ENCODE results near the gene LPAR3.
"Not testable (repeated sequence)": the region's sequence is repeated elsewhere in the genome, so short reads cannot be mapped to it uniquely, and the experiment has no call there.

The LPAR3 gene

DNA sequence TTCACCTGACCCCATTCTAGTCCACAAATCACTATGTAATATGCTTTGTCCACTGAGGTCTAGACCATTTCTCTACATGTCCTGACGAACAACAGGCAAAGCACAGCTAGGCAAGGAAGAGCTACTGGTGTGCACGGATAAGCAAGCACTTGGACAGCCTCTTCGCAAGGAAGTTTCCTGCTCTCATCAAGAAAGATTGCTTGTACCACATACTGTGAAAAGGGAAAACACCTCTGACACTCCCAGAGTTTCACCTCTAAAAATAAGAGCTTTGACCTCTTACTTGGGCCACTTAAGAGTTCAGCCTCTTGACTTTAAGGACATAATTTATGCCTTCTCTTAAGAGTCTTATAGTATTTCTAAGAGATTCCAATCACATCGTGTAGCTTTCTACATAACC, 36.0 kb upstream of the LPAR3 start:
- no peaks in the 10 kb centered on the region for H3K79me2 ChIP-seq (ENCODE audit: control insufficient read depth, insufficient read depth, low read length, unreplicated experiment)
- no peaks in the 10 kb centered on the region for H3K36me3 ChIP-seq (ENCODE audit: insufficient read depth, low read length)
- H3K4me3 ChIP-seq (ENCODE audit: low read depth, low read length), result no peak overlapping the region
- H3K27me3 ChIP-seq (ENCODE audit: insufficient read depth, low read length), result peaks cover 19% of the 10 kb centered on the region
- H2AFZ ChIP-seq (ENCODE audit: low read length, unreplicated experiment), result no peak overlapping the region
- no peaks in the 10 kb centered on the region for H3K4me1 ChIP-seq (ENCODE audit: control insufficient read depth, insufficient read depth, low read length, unreplicated experiment)
- no peak overlapping the region for H3K27ac ChIP-seq (ENCODE audit: low read depth, low read length)

DNA sequence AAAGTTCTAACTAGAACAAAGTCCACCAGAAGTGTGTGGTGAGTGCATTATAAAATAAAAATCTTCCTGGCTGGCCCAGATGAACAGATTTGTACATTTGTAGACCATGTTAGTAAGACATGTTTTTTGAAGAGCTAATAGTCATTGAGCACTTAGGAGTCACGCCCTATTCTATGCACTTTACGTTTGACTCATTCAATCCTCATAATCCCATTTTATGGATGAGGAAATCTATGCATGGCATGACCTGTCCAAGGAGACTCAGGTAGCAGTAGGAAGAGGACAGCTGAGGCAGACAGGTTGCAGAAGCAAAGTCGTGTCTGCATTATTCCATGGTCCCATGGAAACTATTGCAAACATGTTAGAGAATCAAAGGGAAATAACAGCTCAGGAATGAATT, 30.3 kb upstream of the LPAR3 start:
- Histone ChIP-seq H3K27ac (ENCODE audit: low read depth, low read length) (no peak overlapping the region), H3K27me3 (ENCODE audit: insufficient read depth, low read length) (peaks cover 8% of the 10 kb centered on the region), H3K4me3 (ENCODE audit: low read depth, low read length) (no peak overlapping the region), H2AFZ (ENCODE audit: low read length, unreplicated experiment) (no peak overlapping the region), H3K36me3 (ENCODE audit: insufficient read depth, low read length) (no peaks in the 10 kb centered on the region), H3K79me2 (ENCODE audit: control insufficient read depth, insufficient read depth, low read length, unreplicated experiment) (no peaks in the 10 kb centered on the region), H3K4me1 (ENCODE audit: control insufficient read depth, insufficient read depth, low read length, unreplicated experiment) (no peaks in the 10 kb centered on the region)

DNA sequence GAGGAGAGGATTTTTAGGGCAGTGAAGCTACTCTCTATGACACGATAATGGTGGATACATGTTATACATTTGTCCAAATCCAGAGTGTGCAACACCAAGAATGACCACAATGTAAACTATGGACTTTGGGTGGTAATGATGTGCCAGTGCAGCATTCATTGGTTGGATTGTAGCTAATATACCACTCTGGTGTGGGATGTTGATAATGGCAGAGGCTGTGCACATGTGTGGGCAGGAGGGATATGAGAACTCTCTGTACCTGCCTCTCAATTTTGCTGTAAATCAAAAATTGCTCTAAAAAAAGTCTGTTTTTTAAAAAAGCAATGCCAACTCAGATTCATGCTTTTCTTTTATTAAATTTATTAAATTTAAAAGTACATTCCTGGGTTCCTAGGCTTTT, 27.2 kb upstream of the LPAR3 start:
- Histone ChIP-seq H3K27me3 (ENCODE audit: insufficient read depth, low read length) (peaks cover 8% of the 10 kb centered on the region; the same call in 1 of the 2 replicates), H3K4me3 (ENCODE audit: low read depth, low read length) (no peak overlapping the region), H3K4me1 (ENCODE audit: control insufficient read depth, insufficient read depth, low read length, unreplicated experiment) (no peaks in the 10 kb centered on the region), H3K36me3 (ENCODE audit: insufficient read depth, low read length) (no peaks in the 10 kb centered on the region), H3K27ac (ENCODE audit: low read depth, low read length) (no peak overlapping the region), H3K79me2 (ENCODE audit: control insufficient read depth, insufficient read depth, low read length, unreplicated experiment) (no peaks in the 10 kb centered on the region), H2AFZ (ENCODE audit: low read length, unreplicated experiment) (no peak overlapping the region)

DNA sequence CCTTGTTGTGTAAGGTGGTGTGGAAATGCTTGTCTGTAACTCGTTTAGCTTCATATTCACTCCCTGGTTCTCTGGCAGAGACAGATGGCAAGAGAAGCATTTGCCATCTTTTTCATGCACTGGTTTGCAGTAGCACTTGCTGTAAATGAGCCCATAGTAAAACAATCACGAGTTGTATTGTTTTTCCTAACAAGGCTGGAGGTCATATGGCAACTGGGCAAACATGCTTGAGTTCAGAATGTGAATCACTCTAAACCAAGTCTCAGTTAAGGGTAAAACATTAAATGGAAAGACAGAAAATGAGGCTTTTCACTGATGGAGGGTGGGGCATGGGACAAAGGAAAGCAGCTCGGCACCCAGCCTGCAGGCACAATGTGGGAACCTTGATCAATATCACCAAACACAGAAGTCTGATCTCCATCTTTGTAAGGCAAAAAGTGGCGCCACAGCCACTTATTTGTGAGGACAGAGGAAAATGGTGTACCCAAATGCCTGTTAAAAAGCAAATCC, 26.5 kb upstream of the LPAR3 start:
- no peak overlapping the region for H2AFZ ChIP-seq (ENCODE audit: low read length, unreplicated experiment)
- H3K4me1 ChIP-seq (ENCODE audit: control insufficient read depth, insufficient read depth, low read length, unreplicated experiment), result no peaks in the 10 kb centered on the region
- peaks cover 8% of the 10 kb centered on the region; the same call in 1 of the 2 replicates for H3K27me3 ChIP-seq (ENCODE audit: insufficient read depth, low read length)
- H3K36me3 ChIP-seq (ENCODE audit: insufficient read depth, low read length), result no peaks in the 10 kb centered on the region
- H3K79me2 ChIP-seq (ENCODE audit: control insufficient read depth, insufficient read depth, low read length, unreplicated experiment), result no peaks in the 10 kb centered on the region
- H3K4me3 ChIP-seq (ENCODE audit: low read depth, low read length), result no peak overlapping the region
- H3K27ac ChIP-seq (ENCODE audit: low read depth, low read length), result no peak overlapping the region

DNA sequence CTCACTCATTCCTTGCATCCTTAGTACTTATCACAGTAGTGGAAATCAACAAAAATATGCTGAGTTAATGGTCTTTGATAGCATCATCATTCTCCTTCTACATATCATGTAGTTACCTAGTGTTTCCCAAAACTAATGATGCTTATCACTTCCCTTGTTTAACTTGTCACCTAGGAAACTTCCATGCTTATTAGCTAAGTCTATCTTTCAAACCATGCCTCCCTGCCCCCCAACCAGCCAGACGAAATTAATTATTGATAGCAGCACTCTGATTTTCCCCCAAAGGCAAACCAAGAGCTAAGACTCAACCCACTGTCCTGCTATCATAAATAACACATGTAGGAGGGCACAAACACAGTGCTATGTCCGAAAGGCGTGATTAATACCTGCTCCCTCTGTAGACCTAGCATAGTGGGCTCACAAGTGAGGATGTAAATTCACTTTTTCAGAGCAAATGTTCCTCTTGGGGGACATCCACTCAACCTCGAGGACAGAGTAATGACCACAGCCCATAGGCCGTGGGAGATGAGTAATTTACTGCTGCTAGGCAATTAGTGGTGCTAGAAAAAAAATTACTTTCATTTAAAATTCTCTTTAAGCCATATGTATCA, 25.8 kb upstream of the LPAR3 start:
- H3K36me3 ChIP-seq (ENCODE audit: insufficient read depth, low read length), result no peaks in the 10 kb centered on the region
- H3K27ac ChIP-seq (ENCODE audit: low read depth, low read length), result no peak overlapping the region
- no peak overlapping the region for H2AFZ ChIP-seq (ENCODE audit: low read length, unreplicated experiment)
- peaks cover 8% of the 10 kb centered on the region; the same call in 1 of the 2 replicates for H3K27me3 ChIP-seq (ENCODE audit: insufficient read depth, low read length)
- no peaks in the 10 kb centered on the region for H3K4me1 ChIP-seq (ENCODE audit: control insufficient read depth, insufficient read depth, low read length, unreplicated experiment)
- H3K79me2 ChIP-seq (ENCODE audit: control insufficient read depth, insufficient read depth, low read length, unreplicated experiment), result no peaks in the 10 kb centered on the region
- H3K4me3 ChIP-seq (ENCODE audit: low read depth, low read length), result no peak overlapping the region

DNA sequence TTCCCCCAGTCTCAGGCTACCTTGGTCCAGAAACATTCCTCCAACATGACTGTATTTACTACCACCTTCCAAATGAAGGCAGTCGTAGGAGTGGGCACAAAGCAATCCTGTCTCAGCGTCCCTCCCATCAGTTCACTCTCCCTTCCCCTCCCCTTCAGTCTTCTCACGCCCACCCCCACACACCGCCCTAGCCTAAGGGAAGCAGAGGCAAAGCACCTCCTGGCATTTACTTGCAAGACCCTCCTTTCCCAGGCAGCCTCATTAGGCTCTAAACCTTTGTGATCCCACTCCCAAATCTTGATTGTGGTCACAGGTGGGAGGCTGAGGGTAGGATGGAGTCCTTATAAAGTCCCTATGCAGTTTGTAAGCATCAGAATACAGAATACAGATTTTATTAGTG, 23.9 kb upstream of the LPAR3 start:
- Histone ChIP-seq H3K4me1 (ENCODE audit: control insufficient read depth, insufficient read depth, low read length, unreplicated experiment) (no peaks in the 10 kb centered on the region), H3K36me3 (ENCODE audit: insufficient read depth, low read length) (no peaks in the 10 kb centered on the region), H3K4me3 (ENCODE audit: low read depth, low read length) (no peak overlapping the region), H3K79me2 (ENCODE audit: control insufficient read depth, insufficient read depth, low read length, unreplicated experiment) (no peaks in the 10 kb centered on the region), H2AFZ (ENCODE audit: low read length, unreplicated experiment) (no peak overlapping the region), H3K27ac (ENCODE audit: low read depth, low read length) (no peak overlapping the region), H3K27me3 (ENCODE audit: insufficient read depth, low read length) (peaks cover 8% of the 10 kb centered on the region; the same call in 1 of the 2 replicates)

DNA sequence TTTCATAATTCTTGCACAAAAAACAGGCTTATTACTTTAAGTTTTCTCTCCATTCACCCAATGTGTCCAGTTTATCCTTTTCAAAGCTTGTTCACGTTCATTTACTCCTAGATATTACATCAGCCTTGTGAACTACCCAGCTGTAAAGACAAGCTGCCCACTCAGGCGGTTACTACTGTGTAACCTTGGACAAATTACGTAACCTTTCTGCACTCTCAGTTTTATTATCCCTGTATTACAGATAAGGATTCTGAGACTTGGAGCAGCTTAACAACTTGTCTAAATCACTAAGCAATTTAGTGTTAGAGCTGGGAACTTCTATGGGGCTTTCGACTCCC, 20.5 kb upstream of the LPAR3 start:
- Histone ChIP-seq H2AFZ (ENCODE audit: low read length, unreplicated experiment) (no peak overlapping the region), H3K4me3 (ENCODE audit: low read depth, low read length) (no peak overlapping the region), H3K27ac (ENCODE audit: low read depth, low read length) (no peak overlapping the region), H3K36me3 (ENCODE audit: insufficient read depth, low read length) (no peaks in the 10 kb centered on the region), H3K27me3 (ENCODE audit: insufficient read depth, low read length) (peaks cover 8% of the 10 kb centered on the region; the same call in 1 of the 2 replicates), H3K79me2 (ENCODE audit: control insufficient read depth, insufficient read depth, low read length, unreplicated experiment) (no peaks in the 10 kb centered on the region), H3K4me1 (ENCODE audit: control insufficient read depth, insufficient read depth, low read length, unreplicated experiment) (no peaks in the 10 kb centered on the region)

DNA sequence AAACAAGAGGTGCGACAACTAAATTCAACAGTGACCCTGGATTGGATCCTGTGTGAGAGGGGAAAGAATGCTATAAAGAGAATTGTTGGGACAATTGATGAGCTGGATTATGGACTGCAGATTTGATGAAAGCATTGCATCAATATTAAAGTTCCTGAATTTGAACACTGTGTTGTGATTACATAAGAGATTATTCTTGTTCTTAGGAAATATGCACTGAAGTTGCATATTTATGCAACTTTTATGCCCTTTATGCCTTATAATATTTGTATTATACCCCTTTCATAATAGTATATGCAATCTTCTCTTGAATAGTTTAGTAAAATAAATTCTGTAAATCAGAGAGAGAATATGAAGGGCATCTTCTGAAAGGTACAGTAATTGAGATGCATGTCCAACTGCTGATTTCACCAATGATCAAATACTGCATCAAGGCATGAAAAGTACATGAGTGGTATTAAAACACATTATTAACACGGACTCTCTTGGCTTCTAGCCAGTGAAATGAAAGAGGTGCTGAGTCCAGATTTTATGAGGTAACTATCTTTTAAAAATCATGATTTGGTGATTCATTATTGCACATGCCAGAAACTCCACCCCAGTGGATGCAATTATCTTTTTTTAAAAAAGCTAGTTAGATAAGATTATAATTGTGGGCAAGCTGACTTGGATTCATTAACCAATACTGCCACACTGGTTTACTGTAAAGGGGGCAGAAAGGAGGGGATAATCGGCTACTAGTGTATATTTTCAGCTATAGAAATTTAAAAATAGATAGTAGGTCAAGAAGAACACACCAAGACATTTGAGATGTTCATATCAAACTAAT, 19.9 kb upstream of the LPAR3 start:
- H2AFZ ChIP-seq (ENCODE audit: low read length, unreplicated experiment), result no peak overlapping the region
- no peak overlapping the region for H3K4me3 ChIP-seq (ENCODE audit: low read depth, low read length)
- H3K27ac ChIP-seq (ENCODE audit: low read depth, low read length), result no peak overlapping the region
- no peaks in the 10 kb centered on the region for H3K4me1 ChIP-seq (ENCODE audit: control insufficient read depth, insufficient read depth, low read length, unreplicated experiment)
- H3K79me2 ChIP-seq (ENCODE audit: control insufficient read depth, insufficient read depth, low read length, unreplicated experiment), result no peaks in the 10 kb centered on the region
- H3K27me3 ChIP-seq (ENCODE audit: insufficient read depth, low read length), result peaks cover 4% of the 10 kb centered on the region; the same call in 1 of the 2 replicates
- H3K36me3 ChIP-seq (ENCODE audit: insufficient read depth, low read length), result no peaks in the 10 kb centered on the region

DNA sequence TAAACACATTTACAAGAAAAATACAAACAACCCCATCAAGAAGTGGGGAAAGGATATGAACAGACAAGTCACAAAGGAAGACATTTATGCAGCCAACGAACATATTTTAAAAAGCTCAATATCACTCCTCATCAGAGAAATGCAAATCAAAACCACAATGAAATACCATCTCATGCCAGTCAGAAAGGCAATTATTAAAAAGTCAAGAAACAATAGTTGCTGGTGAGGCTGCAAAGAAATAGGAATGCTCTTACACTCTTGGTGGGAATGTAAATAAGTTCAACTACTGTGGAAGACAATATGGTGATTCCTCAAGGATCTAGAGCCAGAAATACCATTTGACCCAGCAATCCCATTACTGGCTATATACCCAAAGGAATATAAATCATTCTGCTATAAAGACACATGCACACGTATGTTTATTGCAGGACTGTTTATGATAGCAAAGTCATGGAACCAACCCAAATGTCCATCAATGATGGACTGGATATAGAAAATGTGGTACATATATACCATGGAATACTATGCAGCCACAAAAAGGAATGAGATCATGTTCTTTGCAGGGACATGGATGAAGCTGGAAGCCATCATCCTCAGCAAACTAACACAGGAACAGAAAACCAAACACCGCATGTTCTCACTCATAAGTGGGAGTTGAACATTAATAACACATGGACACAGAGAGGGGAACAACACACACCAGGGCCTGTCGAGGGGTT, 15.9 kb upstream of the LPAR3 start:
- H3K4me3 ChIP-seq (ENCODE audit: low read depth, low read length); H3K79me2 ChIP-seq (ENCODE audit: control insufficient read depth, insufficient read depth, low read length, unreplicated experiment); H3K36me3 ChIP-seq (ENCODE audit: insufficient read depth, low read length); H3K27ac ChIP-seq (ENCODE audit: low read depth, low read length); H3K27me3 ChIP-seq (ENCODE audit: insufficient read depth, low read length); H2AFZ ChIP-seq (ENCODE audit: low read length, unreplicated experiment); H3K4me1 ChIP-seq (ENCODE audit: control insufficient read depth, insufficient read depth, low read length, unreplicated experiment): not testable (repeated sequence)

DNA sequence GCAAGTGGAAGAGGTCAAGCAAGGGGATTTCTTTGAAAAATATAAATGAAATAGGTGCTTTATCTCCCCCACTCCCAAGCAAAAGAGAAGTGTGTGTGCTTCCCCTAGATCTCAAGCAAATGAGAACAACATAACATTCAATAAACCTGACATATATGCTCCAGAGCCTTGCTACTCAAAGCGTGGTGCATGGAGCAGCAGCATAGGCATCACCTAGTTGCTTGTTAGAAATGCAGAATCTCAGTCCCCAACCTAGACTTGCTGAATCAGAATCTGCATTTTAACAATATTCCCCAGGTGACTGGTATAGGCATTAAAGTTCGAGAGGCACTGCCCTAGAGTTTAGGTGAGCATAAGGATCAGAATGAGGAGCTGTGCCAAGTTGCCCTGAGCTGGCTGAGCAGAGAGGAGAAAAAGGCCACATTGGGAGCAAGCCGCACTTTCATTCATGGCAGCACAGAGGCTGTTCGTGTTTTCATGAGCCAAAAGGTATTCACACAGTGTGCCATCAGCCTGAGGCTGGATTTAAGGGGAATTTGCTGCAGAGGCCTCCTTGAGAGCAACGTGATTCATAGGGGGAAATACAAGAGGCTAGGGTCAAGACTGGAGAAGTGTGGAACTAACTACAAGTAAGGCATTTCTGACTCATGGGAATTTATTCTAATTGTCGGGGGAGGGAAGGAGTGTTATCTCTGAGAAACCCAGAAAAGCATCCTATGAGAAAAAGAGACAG, 14.3 kb upstream of the LPAR3 start:
- no peak overlapping the region for H3K4me3 ChIP-seq (ENCODE audit: low read depth, low read length)
- H3K79me2 ChIP-seq (ENCODE audit: control insufficient read depth, insufficient read depth, low read length, unreplicated experiment), result no peaks in the 10 kb centered on the region
- no peak overlapping the region for H2AFZ ChIP-seq (ENCODE audit: low read length, unreplicated experiment)
- H3K36me3 ChIP-seq (ENCODE audit: insufficient read depth, low read length), result no peaks in the 10 kb centered on the region
- no peaks in the 10 kb centered on the region for H3K27me3 ChIP-seq (ENCODE audit: insufficient read depth, low read length)
- H3K27ac ChIP-seq (ENCODE audit: low read depth, low read length), result no peak overlapping the region
- H3K4me1 ChIP-seq (ENCODE audit: control insufficient read depth, insufficient read depth, low read length, unreplicated experiment), result no peaks in the 10 kb centered on the region

Data from ACC112 (cell line).